Astrocyte (in vitro differentiated cells and primary cell): ENCODE data around the gene GRM2.

ENCODE experiments used
- CTCF ChIP-seq: IDR thresholded peaks from 2 replicates; pipeline ENCODE4 v1.5.1; 2011; ENCODE audit warnings: low read depth, mild to moderate bottlenecking, inconsistent platforms, low read length, moderate library complexity; ENCODE audit not compliant: insufficient read depth
- EZH2 ChIP-seq: IDR thresholded peaks from 2 replicates; pipeline ENCODE4 v1.6.1; 2012; ENCODE audit warnings: mild to moderate bottlenecking, low read length, inconsistent platforms; ENCODE audit not compliant: insufficient read depth

GRCh38 chr3:51735950-51736349, 29.1 kb downstream of the GRM2 start:
- TF ChIP-seq CTCF (no peak), EZH2 (no peak)
